Islet of Langerhans (tissue), 1 donor: ENCODE measurements around the gene MYBPC1.
"Not testable (repeated sequence)": the region's sequence is repeated elsewhere in the genome, so short reads cannot be mapped to it uniquely, and the experiment has no call there.

Source experiments
- FAIRE-seq: peaks from one replicate; lab custom pipeline; 2011; peaks lifted over from hg19 to GRCh38; lab: Jason Lieb, UNC

Gene MYBPC1

GRCh38 chr12:101696251-101697196 is 101.8 kb downstream of the MYBPC1 start:
- no peak for FAIRE-seq

- no peak for FAIRE-seq
Measured at GRCh38 chr12:101697197-101697929, 102.6 kb downstream of the MYBPC1 start, which contains the start of gene CHPT1. CHPT1 (plus strand) TSS chr12:101697640; CDS start chr12:101697862, 222 bp downstream.

GRCh38 chr12:101697930-101698799 is 103.4 kb downstream of the MYBPC1 start:
- peak; percentile 5 for FAIRE-seq

- no peak for FAIRE-seq
Measured at GRCh38 chr12:101698800-101699347, 104.1 kb downstream of the MYBPC1 start.

- no peak for FAIRE-seq
Measured at GRCh38 chr12:101700299-101700820, 105.6 kb downstream of the MYBPC1 start.

GRCh38 chr12:101703487-101703886 is 108.7 kb downstream of the MYBPC1 start:
- no peak for FAIRE-seq

- FAIRE-seq: no peak
Measured at GRCh38 chr12:101706403-101706802, 111.6 kb downstream of the MYBPC1 start.

GRCh38 chr12:101707131-101707782 is 112.5 kb downstream of the MYBPC1 start:
- FAIRE-seq: no peak

GRCh38 chr12:101710288-101710687 is 115.5 kb downstream of the MYBPC1 start:
- FAIRE-seq: no peak

GRCh38 chr12:101713059-101713682 is 118.4 kb downstream of the MYBPC1 start:
- FAIRE-seq: no peak

- no peak for FAIRE-seq
Measured at GRCh38 chr12:101713930-101714329, 119.2 kb downstream of the MYBPC1 start.

- FAIRE-seq: no peak
Measured at GRCh38 chr12:101714877-101715444, 120.2 kb downstream of the MYBPC1 start.

- no peak for FAIRE-seq
Measured at GRCh38 chr12:101719566-101719965, 124.8 kb downstream of the MYBPC1 start.

GRCh38 chr12:101720118-101720517 is 125.3 kb downstream of the MYBPC1 start:
- FAIRE-seq: peak; percentile 53

GRCh38 chr12:101722392-101722791 is 127.6 kb downstream of the MYBPC1 start:
- FAIRE-seq: no peak

GRCh38 chr12:101727098-101727497 is 132.3 kb downstream of the MYBPC1 start:
- no peak for FAIRE-seq

- FAIRE-seq: no peak
Measured at GRCh38 chr12:101729842-101730241, 135.1 kb downstream of the MYBPC1 start.

GRCh38 chr12:101732318-101732717 is 137.5 kb downstream of the MYBPC1 start:
- FAIRE-seq: no peak

- no peak for FAIRE-seq
Measured at GRCh38 chr12:101733166-101733565, 138.4 kb downstream of the MYBPC1 start.

GRCh38 chr12:101734482-101734881 is 139.7 kb downstream of the MYBPC1 start:
- not testable (repeated sequence) for FAIRE-seq
